Amygdala (tissue), 56 donors: ENCODE results near the gene CTXN1.
A peak's percentile ranks its signal among the peaks of the same experiment; 100 is the strongest.
"Not testable (repeated sequence)": the region's sequence is repeated elsewhere in the genome, so short reads cannot be mapped to it uniquely, and the experiment has no call there.

Experiments
- DNase-seq, 56 donors: peaks; one replicate each; lab custom pipeline; 2025; lab: John Stamatoyannopoulos, UW

CTXN1 gene

DNA sequence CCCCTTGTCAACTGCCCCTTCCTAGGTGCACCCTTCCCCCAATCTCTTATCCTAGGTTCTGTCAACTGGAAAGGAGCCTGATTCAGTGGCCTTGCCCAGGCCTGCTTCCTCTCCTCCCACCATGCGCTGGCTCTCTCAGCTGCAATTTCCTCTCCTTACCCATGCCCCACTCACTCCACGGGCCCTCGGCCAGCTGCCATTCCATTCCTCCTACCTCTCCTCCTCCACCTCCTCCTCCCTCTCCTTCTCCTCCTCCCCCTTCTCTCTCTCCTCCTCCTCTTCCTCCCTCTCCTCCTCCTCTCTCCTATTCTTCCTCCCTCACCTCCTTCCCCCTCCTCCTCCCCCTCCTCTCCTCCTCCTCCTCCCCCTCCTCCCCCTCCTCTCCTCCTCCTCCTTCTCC lies 27.1 kb upstream of the CTXN1 start:
- DNase-seq = no peak

DNA sequence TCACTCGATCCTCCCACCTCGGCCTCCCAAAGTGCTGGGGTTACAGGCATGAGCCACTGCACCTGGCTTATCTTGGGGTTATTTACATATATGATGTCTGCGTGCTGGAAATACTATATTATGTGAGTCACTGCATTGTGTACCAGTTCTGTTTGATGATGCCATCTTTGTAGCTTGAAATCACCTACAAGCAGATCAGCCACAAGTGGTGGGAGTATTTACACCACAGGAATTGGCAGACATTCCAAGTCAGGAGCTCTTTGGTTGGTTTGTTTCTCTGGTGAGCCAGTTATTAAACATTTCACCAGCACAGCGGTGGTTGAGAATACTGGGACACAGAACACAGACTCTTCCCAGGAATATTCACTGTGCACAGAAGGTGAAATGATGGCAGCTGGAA lies 22.0 kb upstream of the CTXN1 start:
- DNase-seq = peak in 2 of 56 donors; percentile 11 to 28

GRCh38 chr19:7944177-7944761 lies 18.3 kb upstream of the CTXN1 start:
- DNase-seq = peak in 54 of 56 donors; percentile 37 to 95 (median 76)

GRCh38 chr19:7943444-7944176 lies 17.7 kb upstream of the CTXN1 start, which contains the start of gene TIMM44:
TIMM44 (minus strand) TSS chr19:7943666; CDS start chr19:7943651, 15 bp downstream.
- DNase-seq = peak; percentile 82 to 100 (median 99)

DNA sequence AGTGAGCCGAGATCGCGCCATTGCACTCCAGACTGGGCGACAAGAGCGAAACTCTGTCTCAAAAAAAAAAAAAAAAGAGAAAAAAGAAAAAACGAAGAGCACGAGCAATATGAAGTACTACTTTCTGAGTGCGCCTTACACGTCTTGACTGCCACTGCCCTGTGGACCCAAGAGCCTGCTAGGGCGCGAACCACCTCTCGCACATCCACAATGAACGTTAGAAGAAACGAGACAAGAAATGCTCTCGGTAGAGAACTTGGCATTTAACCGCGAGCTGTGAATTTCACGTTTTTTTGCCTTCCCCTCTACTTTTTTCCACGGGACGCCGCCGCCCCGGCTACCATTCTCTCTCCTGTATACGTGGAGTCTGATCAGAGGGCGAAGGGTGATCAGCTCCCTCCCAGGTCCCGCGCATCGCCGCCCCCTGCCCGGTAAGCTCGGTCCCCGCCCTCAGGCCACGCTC lies 17.1 kb upstream of the CTXN1 start:
- no peak for DNase-seq

GRCh38 chr19:7941895-7942596 lies 16.1 kb upstream of the CTXN1 start:
- DNase-seq = no peak

GRCh38 chr19:7940841-7941240 lies 14.9 kb upstream of the CTXN1 start:
- no peak for DNase-seq

GRCh38 chr19:7934766-7935165 lies 8.8 kb upstream of the CTXN1 start:
- no peak for DNase-seq

- DNase-seq = no peak
Observed at GRCh38 chr19:7933828-7934725, 8.1 kb upstream of the CTXN1 start.

DNA sequence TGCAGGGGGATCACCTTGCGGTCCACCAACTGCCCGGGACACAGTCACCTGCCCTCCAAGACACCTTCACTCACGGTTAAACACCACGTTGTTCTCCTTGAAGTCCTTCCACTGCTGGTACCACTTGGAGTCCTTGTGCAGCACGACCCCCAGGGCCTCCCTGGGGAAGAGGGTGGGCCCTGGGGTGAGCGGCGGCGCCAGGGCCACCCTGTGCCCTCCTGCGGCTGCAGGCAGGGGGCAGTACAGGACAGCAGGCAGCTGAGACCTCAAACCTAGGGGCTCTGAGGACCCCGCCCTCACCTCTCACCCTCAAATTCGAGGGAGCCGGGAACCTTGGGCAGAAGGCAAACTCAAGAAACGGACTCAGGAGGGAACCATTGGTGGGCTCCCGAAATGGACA lies 7.5 kb upstream of the CTXN1 start:
- no peak for DNase-seq

- DNase-seq = no peak
Observed at GRCh38 chr19:7932930-7933300, 7.0 kb upstream of the CTXN1 start.

GRCh38 chr19:7932276-7932929 lies 6.5 kb upstream of the CTXN1 start:
- no peak for DNase-seq

DNA sequence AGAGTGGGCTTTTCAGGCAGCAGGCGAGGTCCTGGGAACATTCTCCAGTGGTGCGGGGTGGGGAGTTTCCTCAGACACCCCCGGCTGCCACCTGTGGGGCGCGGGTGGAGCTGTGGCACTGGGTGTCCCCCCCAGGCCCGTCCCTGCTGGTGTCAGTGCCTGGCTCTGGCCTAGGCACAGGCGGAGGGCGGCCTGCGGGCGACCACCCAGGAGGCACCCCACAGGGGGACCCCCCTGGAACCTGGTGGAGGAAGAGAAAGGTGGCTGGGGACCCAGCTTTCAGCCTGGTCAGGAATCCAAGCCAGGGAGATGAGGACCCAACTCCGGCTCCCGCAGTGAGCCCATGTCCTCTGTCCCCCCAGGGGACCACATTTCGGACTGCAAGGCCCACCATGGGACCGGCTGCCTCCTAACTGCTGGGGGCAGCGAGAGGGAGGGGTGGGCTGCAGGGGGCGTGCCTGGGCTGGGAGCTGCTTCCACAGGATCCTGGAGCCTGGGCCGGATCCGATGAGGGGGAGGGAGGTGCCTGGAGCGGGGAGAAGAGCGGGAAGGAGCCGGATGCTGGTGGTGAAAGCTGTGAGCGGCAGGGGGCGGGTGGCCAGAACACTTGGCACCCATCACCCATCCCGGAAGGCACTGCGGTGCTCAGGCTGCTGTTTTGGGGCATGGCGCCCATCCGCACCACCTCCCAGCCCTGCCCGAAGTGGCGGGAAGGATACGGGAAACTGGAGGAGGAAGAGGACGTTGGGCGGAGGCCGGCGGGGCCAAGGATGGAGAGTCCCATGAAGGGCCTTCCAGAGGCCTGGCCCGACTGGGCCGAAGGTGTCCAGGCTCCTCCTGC lies 5.5 kb upstream of the CTXN1 start:
- peak in 6 of 56 donors; percentile 10 to 24 (median 16) for DNase-seq

DNA sequence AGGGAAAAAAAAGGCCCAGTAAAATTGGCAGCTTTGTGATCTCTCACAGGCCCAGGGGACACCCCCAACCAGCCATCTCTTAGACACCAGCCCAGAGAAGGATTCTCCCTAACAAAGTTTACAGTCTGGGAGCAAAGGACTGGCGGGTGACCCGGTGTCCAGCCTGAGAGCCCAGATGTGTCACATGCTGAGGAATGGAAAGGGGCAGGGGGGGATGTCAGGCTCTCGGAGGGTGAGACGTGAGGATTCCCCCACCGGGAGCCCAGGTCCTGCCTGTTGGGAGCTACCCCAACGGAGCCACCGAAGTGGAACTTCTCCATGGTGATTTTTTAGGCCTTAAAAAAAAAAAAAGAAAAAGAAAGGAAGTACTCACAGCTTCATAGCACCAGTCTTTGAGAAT lies 4.8 kb upstream of the CTXN1 start:
- peak in 1 of 56 donors; percentile 20 for DNase-seq

- not testable (repeated sequence) for DNase-seq
Observed at GRCh38 chr19:7930030-7930429, 4.1 kb upstream of the CTXN1 start.

- DNase-seq = peak in 4 of 56 donors; percentile 7 to 33 (median 16)
Observed at GRCh38 chr19:7928741-7929701, 3.1 kb upstream of the CTXN1 start.

DNA sequence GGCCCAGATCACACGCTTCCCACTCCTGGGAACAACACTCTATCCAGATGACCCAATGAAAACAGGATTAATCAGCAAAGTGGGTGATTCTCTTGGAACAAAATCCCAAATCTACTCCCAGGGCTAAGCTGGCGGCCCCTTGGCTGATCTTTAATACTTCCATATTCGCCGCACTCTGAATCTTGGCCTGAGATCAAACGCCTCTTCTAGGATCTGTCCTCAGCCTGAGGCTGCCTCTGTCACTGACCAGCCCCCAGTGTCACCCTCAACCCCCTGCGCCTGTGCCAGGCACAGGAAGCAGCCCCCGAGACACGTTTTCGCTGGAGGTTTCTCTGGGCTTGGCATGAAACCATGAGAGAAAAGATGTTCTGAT lies 2.4 kb upstream of the CTXN1 start:
- DNase-seq = no peak
